Measurements from ENCODE around the gene NRCAM. TPM values are rescaled to one million over a fixed set of nuclear protein-coding genes. Genes with fewer than 3 reads are reported as not detected.

Gene NRCAM
- total RNA-seq, 1 experiment from 2014 or later: 40.3 TPM

GRCh38 chr7:108205311-108205710 is 250.9 kb downstream of the NRCAM start:
- Histone ChIP-seq H3F3A (ENCODE audit: insufficient read depth, low read depth) (no peaks in the 10 kb centered on the region), H3K27ac (no peak overlapping the region), H3K9me3 (ENCODE audit: insufficient read depth, low read depth) (no peaks in the 10 kb centered on the region), H3K4me1 (replicated peaks; ENCODE audit: insufficient read depth) (no peaks in the 10 kb centered on the region), H3K4me3 (no peak overlapping the region), H2AFZ (no peak overlapping the region), H3K9me2 (ENCODE audit: insufficient read depth) (no peaks in the 10 kb centered on the region; the same call in 1 of the 2 replicates), H3K27me3 (ENCODE audit: insufficient read depth, low read depth) (no peaks in the 10 kb centered on the region), H3K36me3 (ENCODE audit: low read depth) (no peaks in the 10 kb centered on the region), H3K79me2 (ENCODE audit: low read depth) (no peaks in the 10 kb centered on the region), H3K4me2 (no peak overlapping the region), H4K20me1 (ENCODE audit: insufficient read depth) (no peaks in the 10 kb centered on the region)
- DNase-seq: no peak
- intact Hi-C loops (cut with micrococcal nuclease; ENCODE audit: unreplicated experiment): no loop called here
- BruUV-seq (replicated peaks): no TSS peak
- CTCF ChIA-PET: no interaction called here
- TF ChIP-seq EZH2 (IDR thresholded peaks at IDR 0.05; ENCODE audit: low read depth) (no peak), CTCF (conservative IDR thresholded peaks at IDR 0.05) (no peak)
- POLR2A ChIA-PET (ENCODE audit: unreplicated experiment): no interaction called here

GRCh38 chr7:108204281-108204796 is 251.9 kb downstream of the NRCAM start:
- no peak overlapping the region for H2AFZ ChIP-seq
- no peak overlapping the region for H3K4me2 ChIP-seq
- H3K4me3 ChIP-seq: no peak overlapping the region
- no peaks in the 10 kb centered on the region for H3K9me3 ChIP-seq (ENCODE audit: insufficient read depth, low read depth)
- intact Hi-C loops (cut with micrococcal nuclease; ENCODE audit: unreplicated experiment): no loop called here
- ChIA-PET CTCF (no interaction called here), POLR2A (ENCODE audit: unreplicated experiment) (no interaction called here)
- no peak for DNase-seq
- no peak overlapping the region for H3K27ac ChIP-seq
- H3K79me2 ChIP-seq (ENCODE audit: low read depth): no peaks in the 10 kb centered on the region
- H3K27me3 ChIP-seq (ENCODE audit: insufficient read depth, low read depth): no peaks in the 10 kb centered on the region
- H3K36me3 ChIP-seq (ENCODE audit: low read depth): no peaks in the 10 kb centered on the region
- H3F3A ChIP-seq (ENCODE audit: insufficient read depth, low read depth): no peaks in the 10 kb centered on the region
- BruUV-seq (replicated peaks): no TSS peak
- H4K20me1 ChIP-seq (ENCODE audit: insufficient read depth): no peaks in the 10 kb centered on the region
- H3K4me1 ChIP-seq (replicated peaks; ENCODE audit: insufficient read depth): no peaks in the 10 kb centered on the region
- no peaks in the 10 kb centered on the region; the same call in 1 of the 2 replicates for H3K9me2 ChIP-seq (ENCODE audit: insufficient read depth)
- no peak for TF ChIP-seq EZH2 (IDR thresholded peaks at IDR 0.05; ENCODE audit: low read depth)
- no peak for TF ChIP-seq CTCF (conservative IDR thresholded peaks at IDR 0.05)

- DNase-seq: no peak
- Histone ChIP-seq H3K27me3 (ENCODE audit: insufficient read depth, low read depth) (no peaks in the 10 kb centered on the region), H2AFZ (no peak overlapping the region), H3K36me3 (ENCODE audit: low read depth) (no peaks in the 10 kb centered on the region), H3F3A (ENCODE audit: insufficient read depth, low read depth) (no peaks in the 10 kb centered on the region), H3K4me1 (replicated peaks; ENCODE audit: insufficient read depth) (no peaks in the 10 kb centered on the region), H3K79me2 (ENCODE audit: low read depth) (no peaks in the 10 kb centered on the region), H3K4me3 (no peak overlapping the region), H3K27ac (no peak overlapping the region), H3K9me2 (ENCODE audit: insufficient read depth) (no peaks in the 10 kb centered on the region; the same call in 1 of the 2 replicates), H4K20me1 (ENCODE audit: insufficient read depth) (no peaks in the 10 kb centered on the region), H3K9me3 (ENCODE audit: insufficient read depth, low read depth) (no peaks in the 10 kb centered on the region), H3K4me2 (no peak overlapping the region)
- CTCF ChIA-PET: interaction anchor here (0.5 to 0.6 kb wide), 2 partner anchors 39 to 279 kb away, joined by 3 to 7 read pairs; no protein-coding TSS in a partner anchor
- intact Hi-C loops (cut with micrococcal nuclease; ENCODE audit: unreplicated experiment): no loop called here
- TF ChIP-seq CTCF (conservative IDR thresholded peaks at IDR 0.05): no peak
- TF ChIP-seq EZH2 (IDR thresholded peaks at IDR 0.05; ENCODE audit: low read depth): no peak
- no TSS peak for BruUV-seq (replicated peaks)
- POLR2A ChIA-PET (ENCODE audit: unreplicated experiment): no interaction called here
These were observed 252.7 kb downstream of the NRCAM start for GRCh38 chr7:108203537-108203936.

Data from PC-9 (cell line).